Tibial nerve (tissue), 4 donors: ENCODE data around the gene OOSP1. TPM values are rescaled to one million over a fixed set of nuclear protein-coding genes. Genes with fewer than 3 reads are reported as not detected.
"Not testable (repeated sequence)": the region's sequence is repeated elsewhere in the genome, so short reads cannot be mapped to it uniquely, and the experiment has no call there.

Experiments used
- DNase-seq, 2 donors: peaks; one replicate each; pipeline ENCODE4 v3.0.0-alpha.2; 2019; ENCODE audit warnings: low spot score in 2 of 2
- H3K27ac ChIP-seq, 4 donors: fragments of 200-600 bp; sonication (generic) in 3 of 4; one replicate each; pipeline ENCODE4 v1.5.1; 2017 to 2019; ENCODE audit warnings: mild to moderate bottlenecking in 1 of 4
- H3K27me3 ChIP-seq, 2 donors: fragments of 200-600 bp; sonication (generic) in 1 of 2; one replicate each; pipeline versions ENCODE4 v1.5.1 to v1.6.0; 2017 to 2019
- H3K36me3 ChIP-seq, 3 donors: fragments of 200-600 bp; sonication (generic); one replicate each; pipeline ENCODE4 v1.5.1; 2018 to 2019
- H3K4me1 ChIP-seq, 4 donors: fragments of 200-600 bp; sonication (generic) in 3 of 4; one replicate each; pipeline ENCODE4 v1.5.1; 2017 to 2019
- H3K4me3 ChIP-seq, 4 donors: fragments of 200-600 bp; sonication (generic) in 3 of 4; one replicate each; pipeline ENCODE4 v1.5.1; 2017 to 2019; ENCODE audit warnings: mild to moderate bottlenecking in 1 of 4, moderate library complexity in 1 of 4
- H3K9me3 ChIP-seq, 4 donors: fragments of 200-600 bp; sonication (generic) in 3 of 4; one replicate each; pipeline ENCODE4 v1.5.1; 2017 to 2019
- CTCF ChIP-seq, 5 experiments: fragments of 200-600 bp in 3 of 5; fragments of 450-650 bp in 2 of 5; sonication (generic) in 3 of 5; IDR thresholded peaks; one replicate each; pipeline ENCODE4 v1.5.1; 2016 to 2019; ENCODE audit warnings: antibody characterized with exemption in 5 of 5, mild to moderate bottlenecking in 3 of 5, moderate library complexity in 2 of 5
- EP300 ChIP-seq, 2 donors: sonication (generic); formaldehyde crosslinking; IDR thresholded peaks; one replicate each; pipeline ENCODE4 v1.6.1; 2017; ENCODE audit warnings: antibody characterized with exemption in 2 of 2, mild to moderate bottlenecking in 1 of 2
- POLR2A ChIP-seq, 2 donors: fragments of 450-650 bp; IDR thresholded peaks; one replicate each; pipeline ENCODE4 v1.6.1; 2017; ENCODE audit warnings: antibody characterized with exemption in 2 of 2, mild to moderate bottlenecking in 2 of 2, moderate library complexity in 2 of 2
- WGBS, 2 donors: methylation state at CpG; one replicate each; pipeline ENCODE4 v1.1.5; 2018; 5-methylcytosine and 5-hydroxymethylcytosine counted together
- total RNA-seq, 4 donors: library from RNA; depleted of rRNA; stranded (reverse); fragments of >200 nt; gene quantifications; one replicate each; pipeline ENCODE4 v1.1.0, GENCODE V29; 2016

Gene OOSP1
- total RNA-seq, 4 donors from 2014 or later = not detected

- DNase-seq = no peak
- TF ChIP-seq POLR2A (IDR thresholded peaks at IDR 0.05) = no peak
- TF ChIP-seq EP300 (IDR thresholded peaks at IDR 0.05) = no peak
- TF ChIP-seq CTCF (IDR thresholded peaks at IDR 0.05) = no peak
- WGBS, 2 donors = 73 to 78% methylated on average over 11 of the region's 11 CpGs
- Histone ChIP-seq H3K9me3 (no peaks in the 10 kb centered on the region), H3K4me1 (peaks cover 0 to 6% (median 0%) of the 10 kb centered on the region in 4 donors), H3K27me3 (no peaks in the 10 kb centered on the region), H3K4me3 (no peak overlapping the region), H3K27ac (no peak overlapping the region), H3K36me3 (no peaks in the 10 kb centered on the region)
Measured at GRCh38 chr11:59899532-59899931, 38.7 kb upstream of the OOSP1 start.

- no peak overlapping the region for H3K27ac ChIP-seq
- H3K4me3 ChIP-seq = no peak overlapping the region
- H3K27me3 ChIP-seq = no peaks in the 10 kb centered on the region
- peaks cover 0 to 2% (median 0%) of the 10 kb centered on the region in 4 donors for H3K9me3 ChIP-seq
- no peaks in the 10 kb centered on the region for H3K36me3 ChIP-seq
- TF ChIP-seq POLR2A (IDR thresholded peaks at IDR 0.05) (no peak), CTCF (IDR thresholded peaks at IDR 0.05) (no peak), EP300 (IDR thresholded peaks at IDR 0.05) (no peak)
- H3K4me1 ChIP-seq = peaks cover 0 to 6% (median 0%) of the 10 kb centered on the region in 4 donors
- 55 to 56% methylated on average over 6 of the region's 6 CpGs for WGBS, 2 donors
- DNase-seq = no peak
Measured at GRCh38 chr11:59900366-59901126, 37.7 kb upstream of the OOSP1 start.

GRCh38 chr11:59901306-59901705 is 36.9 kb upstream of the OOSP1 start:
- H3K9me3 ChIP-seq = peaks cover 0 to 2% (median 0%) of the 10 kb centered on the region in 4 donors
- H3K36me3 ChIP-seq = no peaks in the 10 kb centered on the region
- TF ChIP-seq CTCF (IDR thresholded peaks at IDR 0.05) (no peak), EP300 (IDR thresholded peaks at IDR 0.05) (no peak), POLR2A (IDR thresholded peaks at IDR 0.05) (no peak)
- H3K4me1 ChIP-seq = peaks cover 0 to 6% (median 0%) of the 10 kb centered on the region in 4 donors
- WGBS, 2 donors = 12 to 13% methylated on average over 1 of the region's 1 CpG
- H3K27me3 ChIP-seq = no peaks in the 10 kb centered on the region
- H3K4me3 ChIP-seq = no peak overlapping the region
- no peak overlapping the region for H3K27ac ChIP-seq
- DNase-seq = no peak

- DNase-seq, H3K9me3 ChIP-seq, H3K4me3 ChIP-seq, H3K36me3 ChIP-seq, H3K4me1 ChIP-seq, H3K27ac ChIP-seq, H3K27me3 ChIP-seq: not testable (repeated sequence)
- 87 to 93% methylated on average over 2 of the region's 2 CpGs for WGBS, 2 donors
Measured at GRCh38 chr11:59903569-59903968, 34.7 kb upstream of the OOSP1 start.

- Histone ChIP-seq H3K36me3 (no peaks in the 10 kb centered on the region), H3K27ac (peak overlapping the region in 2 of 4 donors; percentile 66 to 78), H3K27me3 (no peaks in the 10 kb centered on the region), H3K4me3 (no peak overlapping the region), H3K9me3 (peaks cover 0 to 22% (median 6%) of the 10 kb centered on the region in 4 donors), H3K4me1 (peaks cover 0 to 4% (median 0%) of the 10 kb centered on the region in 4 donors)
- 48 to 61% methylated on average over 2 of the region's 2 CpGs for WGBS, 2 donors
- TF ChIP-seq POLR2A (IDR thresholded peaks at IDR 0.05) = no peak
- no peak for TF ChIP-seq EP300 (IDR thresholded peaks at IDR 0.05)
- no peak for TF ChIP-seq CTCF (IDR thresholded peaks at IDR 0.05)
- DNase-seq = no peak
Measured at GRCh38 chr11:59918480-59918879, 19.8 kb upstream of the OOSP1 start.
